ENCODE data around the gene ACSL3.

GRCh38 chr2:222907790-222908441, 47.1 kb downstream of the ACSL3 start:
- TF ChIP-seq, protein P1, sequence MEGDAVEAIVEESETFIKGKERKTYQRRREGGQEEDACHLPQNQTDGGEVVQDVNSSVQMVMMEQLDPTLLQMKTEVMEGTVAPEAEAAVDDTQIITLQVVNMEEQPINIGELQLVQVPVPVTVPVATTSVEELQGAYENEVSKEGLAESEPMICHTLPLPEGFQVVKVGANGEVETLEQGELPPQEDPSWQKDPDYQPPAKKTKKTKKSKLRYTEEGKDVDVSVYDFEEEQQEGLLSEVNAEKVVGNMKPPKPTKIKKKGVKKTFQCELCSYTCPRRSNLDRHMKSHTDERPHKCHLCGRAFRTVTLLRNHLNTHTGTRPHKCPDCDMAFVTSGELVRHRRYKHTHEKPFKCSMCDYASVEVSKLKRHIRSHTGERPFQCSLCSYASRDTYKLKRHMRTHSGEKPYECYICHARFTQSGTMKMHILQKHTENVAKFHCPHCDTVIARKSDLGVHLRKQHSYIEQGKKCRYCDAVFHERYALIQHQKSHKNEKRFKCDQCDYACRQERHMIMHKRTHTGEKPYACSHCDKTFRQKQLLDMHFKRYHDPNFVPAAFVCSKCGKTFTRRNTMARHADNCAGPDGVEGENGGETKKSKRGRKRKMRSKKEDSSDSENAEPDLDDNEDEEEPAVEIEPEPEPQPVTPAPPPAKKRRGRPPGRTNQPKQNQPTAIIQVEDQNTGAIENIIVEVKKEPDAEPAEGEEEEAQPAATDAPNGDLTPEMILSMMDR (IDR thresholded peaks at IDR 0.05; ENCODE audit: low read length): no peak
- TF ChIP-seq EZH2 (IDR thresholded peaks at IDR 0.05; ENCODE audit: borderline replicate concordance, low read length): no peak
